ENCODE data around the gene GPD1. TPM values are rescaled to one million over a fixed set of nuclear protein-coding genes. Genes with fewer than 3 reads are reported as not detected.

GPD1 gene
- total and polyA plus RNA-seq, 9 of the 15 experiments (the other 6 are each of a cell fraction or from before 2014, with no cell fraction given): 0.13 to 1.00 (median 0.55) TPM

DNA sequence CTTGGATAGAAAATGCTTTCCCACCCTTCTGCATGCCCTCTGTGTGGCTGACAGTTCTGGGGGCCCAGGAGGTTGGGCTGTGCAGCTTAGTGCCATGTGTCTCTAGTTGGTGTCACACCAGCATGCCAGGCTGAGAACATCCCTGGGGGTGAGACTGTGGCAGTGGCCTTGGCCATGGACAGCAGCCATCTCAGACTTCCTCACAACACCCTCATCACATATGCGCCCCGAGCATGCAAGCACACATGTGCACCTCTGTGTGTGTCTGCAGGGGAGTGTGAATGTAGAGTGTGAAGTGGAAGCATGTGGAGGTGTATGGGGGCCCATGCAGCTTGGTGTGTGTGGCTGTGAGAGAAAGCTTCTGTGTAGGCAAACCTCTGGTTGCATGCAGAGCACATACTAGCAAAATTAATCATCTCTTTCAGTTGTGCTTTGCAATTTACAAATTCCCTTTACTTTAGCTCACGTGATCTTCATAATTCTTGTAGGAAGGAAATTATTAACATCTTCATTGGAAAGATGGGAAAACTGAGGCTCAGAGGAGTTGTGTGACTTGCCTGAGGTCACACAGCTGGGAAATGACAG is 38.0 kb upstream of the GPD1 start:
- TF ChIP-seq PHB2 (IDR thresholded peaks at IDR 0.05; ENCODE audit: low read depth) (no peak), BCOR (IDR thresholded peaks at IDR 0.05) (peak; percentile 33; the same call in 1 of the 2 replicates), SP1 (CRISPR knock-in tag; IDR thresholded peaks at IDR 0.05) (no peak)
- TF ChIP-seq, protein P1, sequence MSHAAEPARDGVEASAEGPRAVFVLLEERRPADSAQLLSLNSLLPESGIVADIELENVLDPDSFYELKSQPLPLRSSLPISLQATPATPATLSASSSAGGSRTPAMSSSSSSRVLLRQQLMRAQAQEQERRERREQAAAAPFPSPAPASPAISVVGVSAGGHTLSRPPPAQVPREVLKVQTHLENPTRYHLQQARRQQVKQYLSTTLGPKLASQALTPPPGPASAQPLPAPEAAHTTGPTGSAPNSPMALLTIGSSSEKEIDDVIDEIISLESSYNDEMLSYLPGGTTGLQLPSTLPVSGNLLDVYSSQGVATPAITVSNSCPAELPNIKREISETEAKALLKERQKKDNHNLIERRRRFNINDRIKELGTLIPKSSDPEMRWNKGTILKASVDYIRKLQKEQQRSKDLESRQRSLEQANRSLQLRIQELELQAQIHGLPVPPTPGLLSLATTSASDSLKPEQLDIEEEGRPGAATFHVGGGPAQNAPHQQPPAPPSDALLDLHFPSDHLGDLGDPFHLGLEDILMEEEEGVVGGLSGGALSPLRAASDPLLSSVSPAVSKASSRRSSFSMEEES (CRISPR knock-in tag; IDR thresholded peaks at IDR 0.05): peak; percentile 40
- H3K79me2 ChIP-seq (ENCODE audit: control insufficient read depth, insufficient read depth, low read length): no peaks in the 10 kb centered on the region
- H2AFZ ChIP-seq (ENCODE audit: low read depth, low read length): no peak overlapping the region
- peaks cover 7% of the 10 kb centered on the region in 2 experiments; a peak in 3 of 5 replicates for H3K4me1 ChIP-seq (replicated peaks in 1 of 2; ENCODE audit: control insufficient read depth in 2 of 2, insufficient read depth in 2 of 2, low read length in 2 of 2)
- H3K9me1 ChIP-seq (ENCODE audit: control insufficient read depth, insufficient read depth, low read length): peaks cover 3% of the 10 kb centered on the region
- peaks cover 2% of the 10 kb centered on the region; the same call in 1 of the 2 replicates for H4K20me1 ChIP-seq (replicated peaks; ENCODE audit: control insufficient read depth, insufficient read depth, low read length)
- CTCF ChIA-PET (ENCODE audit: low intra/inter-chr PET ratio): no interaction called here
- H3K9ac ChIP-seq (ENCODE audit: insufficient read depth in 1 of 2, low read depth in 2 of 2, low read length in 2 of 2): no peak overlapping the region
- POLR2A ChIA-PET: interaction anchor here (0.6 to 1.7 kb wide), 4 partner anchors 19 to 360 kb away, joined by 3 to 6 read pairs (median 4); partner anchors contain the start of gene SMARCD1
- no peak overlapping the region for H3K4me3 ChIP-seq
- H3K36me3 ChIP-seq (ENCODE audit: control insufficient read depth, insufficient read depth, low read length): no peaks in the 10 kb centered on the region
- WGBS (ENCODE audit: insufficient coverage, low coverage, missing lambda C conversion rate): 0% methylated on average over 3 of the region's 3 CpGs
- no peak for DNase-seq (ENCODE audit: extremely low read depth in 1 of 4, low spot score in 3 of 4)
- no TSS peak for BruUV-seq (replicated peaks)
- intact Hi-C loops (cut with micrococcal nuclease) (no loop called here), in situ Hi-C loops (cut with MboI) (loop anchor here (5.0 kb wide), 2 partner anchors 94 to 199 kb away; partner anchors contain the start of gene AQP6)
- no peak overlapping the region for H3K4me2 ChIP-seq (ENCODE audit: insufficient read depth, low read length)
- no peaks in the 10 kb centered on the region for H3K9me3 ChIP-seq (replicated peaks; ENCODE audit: control insufficient read depth, insufficient read depth, low read depth, low read length)
- no peak for ATAC-seq
- no peak overlapping the region for H3K27ac ChIP-seq (ENCODE audit: extremely low read depth, low read depth, low read length)
- FAIRE-seq: no peak
- peaks cover 6 to 46% of the 10 kb centered on the region in 2 experiments; a peak in 4 of 5 replicates for H3K27me3 ChIP-seq (ENCODE audit: control insufficient read depth in 2 of 2, insufficient read depth in 2 of 2, low read length in 2 of 2)
